Thymus (tissue), 11 donors: ENCODE results near the gene MASP2. TPM values are rescaled to one million over a fixed set of nuclear protein-coding genes. Genes with fewer than 3 reads are reported as not detected.

ENCODE experiments used
- DNase-seq, 9 donors: peaks; one replicate each; pipeline ENCODE4 v3.0.0-alpha.2; 2013; ENCODE audit warnings: low spot score in 9 of 9, low read depth in 6 of 9, missing footprints in 1 of 9
- H3K27ac ChIP-seq, 2 donors: one replicate each; pipeline ENCODE4 v1.5.1; 2013; ENCODE audit warnings: control low read depth in 1 of 2, low read depth in 1 of 2, low read length in 1 of 2, mild to moderate bottlenecking in 1 of 2, moderate library complexity in 1 of 2
- H3K27me3 ChIP-seq, 2 donors: one replicate each; pipeline ENCODE4 v1.5.1; 2013; ENCODE audit warnings: low read length in 1 of 2; ENCODE audit not compliant: control insufficient read depth in 2 of 2, insufficient read depth in 1 of 2
- H3K36me3 ChIP-seq, 2 donors: one replicate each; pipeline ENCODE4 v1.5.1; 2013; ENCODE audit warnings: low read length in 1 of 2, mild to moderate bottlenecking in 1 of 2, moderate library complexity in 1 of 2; ENCODE audit not compliant: control insufficient read depth in 2 of 2, insufficient read depth in 2 of 2
- H3K4me1 ChIP-seq, 2 donors: one replicate each; pipeline ENCODE4 v1.5.1; 2013; ENCODE audit warnings: low read length in 2 of 2; ENCODE audit not compliant: control insufficient read depth in 2 of 2, insufficient read depth in 2 of 2
- H3K4me3 ChIP-seq, 2 donors: one replicate each; pipeline ENCODE4 v1.5.1; 2013; ENCODE audit warnings: low read length in 2 of 2, control low read depth in 1 of 2, mild to moderate bottlenecking in 1 of 2
- H3K9me3 ChIP-seq, 2 donors: one replicate each; pipeline ENCODE4 v1.5.1; 2013; ENCODE audit warnings: low read length in 1 of 2, mild to moderate bottlenecking in 1 of 2; ENCODE audit not compliant: control insufficient read depth in 2 of 2, insufficient read depth in 1 of 2
- WGBS: extraction: QIAGEN DNeasy Blood & Tissue Kit; methylation state at CpG from one replicate; pipeline ENCODE4 v1.1.7; 2013; 5-methylcytosine and 5-hydroxymethylcytosine counted together
- polyA plus RNA-seq: library from polyadenylated mRNA; stranded (reverse); fragments of 200-250 nt; gene quantifications from one replicate; pipeline ENCODE4 v1.2.3, GENCODE V29; 2013
- total RNA-seq: library from RNA; stranded (reverse); fragments of 120-200 nt; gene quantifications from one replicate; pipeline ENCODE4 v1.2.4, GENCODE V29; 2013
- donor health status: healthy.

MASP2 gene
- total and polyA plus RNA-seq, 2 donors = 0.05 TPM; not detected in 1

GRCh38 chr1:11030865-11031264 is 16.2 kb downstream of the MASP2 start:
- Histone ChIP-seq H3K4me3 (no peak overlapping the region), H3K36me3 (peaks cover 15 to 25% of the 10 kb centered on the region in 2 donors), H3K4me1 (no peaks in the 10 kb centered on the region), H3K9me3 (no peaks in the 10 kb centered on the region), H3K27me3 (no peaks in the 10 kb centered on the region), H3K27ac (no peak overlapping the region)
- 96% methylated on average over 9 of the region's 9 CpGs for WGBS
- no peak for DNase-seq

- Histone ChIP-seq H3K4me3 (no peak overlapping the region), H3K9me3 (no peaks in the 10 kb centered on the region), H3K27ac (no peak overlapping the region), H3K4me1 (no peaks in the 10 kb centered on the region), H3K27me3 (no peaks in the 10 kb centered on the region), H3K36me3 (peaks cover 23 to 45% of the 10 kb centered on the region in 2 donors)
- 97% methylated on average over 3 of the region's 3 CpGs for WGBS
- DNase-seq = no peak
Measured at GRCh38 chr1:11028018-11028417, 19.0 kb downstream of the MASP2 start.

GRCh38 chr1:11027316-11027715 is 19.7 kb downstream of the MASP2 start:
- no peaks in the 10 kb centered on the region for H3K27me3 ChIP-seq
- H3K4me1 ChIP-seq = no peaks in the 10 kb centered on the region
- H3K9me3 ChIP-seq = no peaks in the 10 kb centered on the region
- peaks cover 25 to 49% of the 10 kb centered on the region in 2 donors for H3K36me3 ChIP-seq
- no peak for DNase-seq
- H3K4me3 ChIP-seq = no peak overlapping the region
- WGBS = 81% methylated on average over 6 of the region's 6 CpGs
- H3K27ac ChIP-seq = no peak overlapping the region

- H3K27me3 ChIP-seq = no peaks in the 10 kb centered on the region
- WGBS = 98% methylated on average over 5 of the region's 5 CpGs
- DNase-seq = no peak
- peaks cover 29 to 53% of the 10 kb centered on the region in 2 donors for H3K36me3 ChIP-seq
- H3K4me3 ChIP-seq = no peak overlapping the region
- H3K27ac ChIP-seq = no peak overlapping the region
- H3K4me1 ChIP-seq = no peaks in the 10 kb centered on the region
- no peaks in the 10 kb centered on the region for H3K9me3 ChIP-seq
Measured at GRCh38 chr1:11026903-11027302, 20.1 kb downstream of the MASP2 start.

GRCh38 chr1:11026052-11026451 is 21.0 kb downstream of the MASP2 start:
- 95% methylated on average over 1 of the region's 1 CpG for WGBS
- H3K9me3 ChIP-seq = no peaks in the 10 kb centered on the region
- H3K27me3 ChIP-seq = no peaks in the 10 kb centered on the region
- no peak overlapping the region for H3K4me3 ChIP-seq
- DNase-seq = no peak
- H3K27ac ChIP-seq = no peak overlapping the region
- H3K36me3 ChIP-seq = peaks cover 36 to 62% of the 10 kb centered on the region in 2 donors
- H3K4me1 ChIP-seq = no peaks in the 10 kb centered on the region

- Histone ChIP-seq H3K4me3 (no peak overlapping the region), H3K4me1 (no peaks in the 10 kb centered on the region), H3K27me3 (no peaks in the 10 kb centered on the region), H3K9me3 (no peaks in the 10 kb centered on the region), H3K27ac (no peak overlapping the region), H3K36me3 (peaks cover 35 to 65% of the 10 kb centered on the region in 2 donors)
- 98% methylated on average over 1 of the region's 1 CpG for WGBS
- no peak for DNase-seq
Measured at GRCh38 chr1:11025618-11026017, 21.4 kb downstream of the MASP2 start.

- no peaks in the 10 kb centered on the region for H3K27me3 ChIP-seq
- no peaks in the 10 kb centered on the region for H3K9me3 ChIP-seq
- peaks cover 41 to 68% of the 10 kb centered on the region in 2 donors for H3K36me3 ChIP-seq
- DNase-seq = no peak
- 96% methylated on average over 2 of the region's 2 CpGs for WGBS
- no peak overlapping the region for H3K4me3 ChIP-seq
- no peaks in the 10 kb centered on the region for H3K4me1 ChIP-seq
- H3K27ac ChIP-seq = no peak overlapping the region
Measured at GRCh38 chr1:11024874-11025203, 22.2 kb downstream of the MASP2 start.

GRCh38 chr1:11024154-11024873 is 22.7 kb downstream of the MASP2 start:
- DNase-seq = no peak
- 94% methylated on average over 3 of the region's 3 CpGs for WGBS
- Histone ChIP-seq H3K36me3 (peaks cover 47 to 71% of the 10 kb centered on the region in 2 donors), H3K4me1 (no peaks in the 10 kb centered on the region), H3K27ac (no peak overlapping the region), H3K9me3 (no peaks in the 10 kb centered on the region), H3K4me3 (no peak overlapping the region), H3K27me3 (no peaks in the 10 kb centered on the region)

GRCh38 chr1:11023201-11023600 is 23.8 kb downstream of the MASP2 start:
- H3K4me3 ChIP-seq = no peak overlapping the region
- H3K36me3 ChIP-seq = peaks cover 54 to 82% of the 10 kb centered on the region in 2 donors
- H3K27ac ChIP-seq = no peak overlapping the region
- no peak for DNase-seq
- no peaks in the 10 kb centered on the region for H3K9me3 ChIP-seq
- H3K27me3 ChIP-seq = no peaks in the 10 kb centered on the region
- WGBS = 97% methylated on average over 14 of the region's 14 CpGs
- H3K4me1 ChIP-seq = no peaks in the 10 kb centered on the region
